Erythroblast (primary cell): ENCODE results near the gene SHROOM1.

Experiments used
- DNase-seq, 2 experiments: peaks; one replicate each; lab custom pipeline; 2025; lab: John Stamatoyannopoulos, UW
- GATA1 ChIP-seq: IDR thresholded peaks from 2 replicates; pipeline ENCODE4 v1.6.1; 2011; ENCODE audit warnings: low read depth, mild to moderate bottlenecking, control low read depth, low read length, moderate library complexity
- POLR2A ChIP-seq: IDR thresholded peaks from 2 replicates; pipeline ENCODE4 v1.6.1; 2011; ENCODE audit warnings: mild to moderate bottlenecking, low read length

SHROOM1 gene

DNA sequence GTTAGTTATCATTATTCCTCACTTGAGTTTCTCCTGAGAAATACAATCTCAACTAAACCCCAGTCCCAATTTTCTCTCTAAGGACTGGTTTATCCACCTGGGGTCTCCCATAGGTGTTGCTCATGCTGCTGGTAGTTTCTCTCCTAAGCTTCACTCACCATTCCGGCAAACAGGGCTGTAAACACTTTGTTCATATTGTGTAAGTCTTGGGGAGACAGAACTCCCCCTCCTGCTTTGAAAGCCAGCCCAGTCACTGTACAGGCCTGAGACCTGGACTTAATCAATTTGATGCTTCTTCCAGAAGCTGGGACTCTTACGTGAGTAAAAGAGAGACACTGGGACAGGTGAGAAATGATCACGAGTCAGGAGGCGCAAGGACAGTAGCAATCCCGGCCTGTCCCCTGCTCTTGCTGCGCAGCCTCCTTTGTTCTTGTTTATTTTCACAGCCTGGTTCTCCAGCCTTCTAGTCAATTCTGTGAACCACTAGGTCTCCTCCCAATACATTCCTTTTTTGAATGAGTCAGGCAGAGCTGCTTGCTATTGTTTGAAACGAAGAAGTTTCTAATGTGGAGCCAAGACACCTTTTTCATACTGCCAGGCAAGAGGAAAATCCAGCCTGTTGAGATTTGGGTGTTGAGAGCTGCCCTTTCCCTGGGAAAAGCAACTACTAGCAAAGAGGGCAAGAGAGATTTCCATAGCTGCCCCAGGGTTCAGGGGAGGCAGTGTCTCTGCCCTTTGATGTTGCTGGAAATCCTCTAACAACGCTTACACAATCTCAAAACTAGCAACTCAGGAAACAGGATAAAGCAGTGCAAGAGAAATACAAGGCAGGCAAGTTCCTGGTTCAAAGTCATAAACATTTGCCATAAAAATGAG, 9.2 kb upstream of the SHROOM1 start:
- DNase-seq, result no peak
- no peak for TF ChIP-seq POLR2A
- TF ChIP-seq GATA1, result no peak

GRCh38 chr5:132838516-132839282, 8.3 kb upstream of the SHROOM1 start:
- no peak for TF ChIP-seq GATA1
- TF ChIP-seq POLR2A, result no peak
- DNase-seq, result no peak

GRCh38 chr5:132837868-132838267, 7.4 kb upstream of the SHROOM1 start:
- DNase-seq, result no peak
- TF ChIP-seq POLR2A (no peak), GATA1 (no peak)

GRCh38 chr5:132836852-132837251, 6.4 kb upstream of the SHROOM1 start:
- no peak for DNase-seq
- TF ChIP-seq GATA1, result no peak
- TF ChIP-seq POLR2A, result no peak

GRCh38 chr5:132834057-132834456, 3.6 kb upstream of the SHROOM1 start:
- TF ChIP-seq GATA1 (no peak), POLR2A (no peak)
- no peak for DNase-seq

DNA sequence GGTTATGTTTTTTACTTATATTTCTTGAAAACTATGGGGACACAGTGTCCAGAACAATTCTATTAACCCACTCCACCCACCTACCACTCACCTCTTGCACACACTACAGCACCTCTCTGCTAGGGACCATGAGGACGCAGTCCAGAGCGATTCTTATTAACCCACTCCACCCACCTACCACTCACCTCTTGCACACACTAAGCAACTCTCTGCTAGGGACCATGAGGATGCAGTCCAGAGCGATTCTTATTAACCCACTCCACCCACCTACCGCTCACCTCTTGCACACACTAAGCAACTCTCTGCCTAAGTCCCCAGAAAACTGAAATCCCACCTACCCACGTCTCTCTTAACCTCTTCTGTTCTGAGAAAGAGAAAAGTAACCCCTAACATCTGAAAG, 2.2 kb upstream of the SHROOM1 start:
- DNase-seq, result no peak
- no peak for TF ChIP-seq GATA1
- TF ChIP-seq POLR2A, result no peak

DNA sequence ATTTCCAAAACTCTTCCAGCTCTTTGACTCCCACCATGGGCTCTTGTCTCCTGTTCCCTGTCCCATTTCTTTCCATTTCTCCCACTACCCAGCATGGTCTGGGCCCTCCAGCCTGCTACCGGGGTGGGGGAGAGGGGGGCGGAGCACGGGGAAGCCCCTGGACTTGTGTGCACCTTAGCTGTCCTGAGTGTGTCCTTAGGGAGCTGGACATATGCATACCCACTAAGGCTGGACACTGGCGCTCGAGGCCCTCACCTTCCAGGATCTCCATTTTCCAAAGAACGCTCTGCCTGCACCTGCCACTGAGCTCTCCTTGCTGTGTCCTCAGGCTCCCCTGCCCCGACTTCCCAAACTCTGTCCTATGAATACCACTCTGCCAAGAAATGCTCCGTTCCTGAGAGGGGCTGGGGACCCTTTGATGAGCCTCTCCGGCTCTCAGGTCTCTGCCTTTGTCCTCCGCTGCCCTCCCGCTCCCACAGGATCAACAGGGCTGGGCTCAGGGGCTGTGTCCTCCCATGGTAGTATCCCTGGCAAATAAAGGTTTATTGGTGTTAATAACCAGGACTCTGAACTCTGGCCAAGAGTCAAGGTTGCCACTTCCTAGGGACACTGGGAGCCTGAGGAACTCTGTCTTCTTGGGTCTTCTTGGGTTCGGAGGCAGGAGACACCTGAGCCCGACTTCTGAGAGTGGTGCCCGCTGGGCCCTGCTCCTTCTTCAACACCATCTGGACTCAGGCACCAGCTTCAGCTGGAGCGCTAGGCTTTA, 831 bp upstream of the SHROOM1 start:
- TF ChIP-seq POLR2A, result no peak
- no peak for TF ChIP-seq GATA1
- DNase-seq, result no peak

DNA sequence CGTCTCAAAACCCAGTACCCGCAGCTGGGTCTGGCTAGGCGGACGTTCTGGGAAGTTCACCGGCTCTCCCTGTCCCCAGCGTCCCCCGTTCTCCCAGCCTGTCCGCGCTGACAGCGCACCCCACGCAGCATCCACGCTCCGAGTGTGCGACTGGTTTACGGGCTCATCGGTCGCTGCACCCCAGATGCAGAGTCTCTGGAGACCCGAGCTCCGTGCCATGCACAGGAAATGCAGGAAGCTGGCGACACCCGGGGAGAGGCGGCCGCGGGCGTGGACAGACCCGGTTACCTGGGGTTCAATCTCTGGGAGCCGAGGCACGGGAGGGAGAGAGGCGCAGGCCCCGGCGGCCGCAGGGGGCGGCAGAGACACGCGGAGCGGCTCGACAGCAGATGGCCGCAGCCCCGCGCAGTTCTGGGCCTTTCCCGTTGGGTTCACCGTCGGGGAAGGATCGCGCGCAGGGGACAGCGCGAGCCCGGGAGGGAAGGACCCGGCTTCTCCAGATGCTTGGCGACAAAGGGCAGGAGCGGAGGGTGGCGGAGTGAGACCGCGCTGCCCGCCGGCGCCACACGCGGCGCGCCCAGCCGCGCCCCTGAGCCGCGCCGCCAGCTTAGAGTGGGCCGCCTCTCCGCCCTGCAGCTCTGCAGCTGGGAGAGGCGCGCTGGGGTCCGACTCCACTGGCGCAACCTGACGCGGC, 558 bp downstream of the SHROOM1 start:
- DNase-seq, result peak; percentile 72 to 81
- TF ChIP-seq GATA1 (no peak), POLR2A (no peak)

- TF ChIP-seq GATA1 (no peak), POLR2A (no peak)
- no peak for DNase-seq
Measured at GRCh38 chr5:132828846-132829494, 1.5 kb downstream of the SHROOM1 start.

DNA sequence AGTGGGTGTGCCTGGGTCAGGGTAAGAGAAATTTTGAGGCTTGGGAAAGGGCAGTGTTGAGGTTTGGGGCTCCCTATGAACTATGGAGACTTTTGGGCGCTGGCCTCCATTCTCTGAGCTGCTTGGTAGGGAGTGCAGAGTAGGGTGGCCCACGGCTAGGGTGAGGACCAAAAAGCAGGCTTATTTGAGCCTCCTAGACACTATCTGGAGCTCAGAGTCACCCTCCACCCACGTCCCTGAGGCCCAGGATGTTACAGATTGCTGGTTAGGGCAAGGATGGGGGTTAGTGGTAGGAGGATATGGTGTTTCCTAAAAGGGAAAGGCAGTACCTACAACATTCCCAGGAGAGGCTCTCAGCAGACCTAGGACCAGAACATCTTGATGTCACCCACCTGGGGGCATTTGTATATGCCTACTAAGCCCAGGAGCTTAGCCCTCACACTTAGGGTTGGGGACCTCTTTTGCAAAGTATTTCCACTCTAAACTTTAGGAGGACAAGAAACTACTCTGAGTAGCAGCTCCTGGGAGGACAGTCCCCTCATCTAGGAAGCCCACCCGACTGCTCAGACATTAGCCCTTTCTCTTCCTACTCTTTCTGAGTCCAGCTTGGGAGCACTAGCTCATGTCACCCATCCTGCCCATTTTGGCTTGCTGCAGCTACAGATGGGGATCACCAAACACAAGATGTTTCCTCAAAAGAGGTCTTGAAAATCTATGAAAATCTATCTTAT, 2.3 kb downstream of the SHROOM1 start:
- TF ChIP-seq GATA1 (no peak), POLR2A (no peak)
- DNase-seq, result no peak

- no peak for DNase-seq
- TF ChIP-seq POLR2A, result no peak
- no peak for TF ChIP-seq GATA1
Measured at GRCh38 chr5:132826424-132827082, 3.9 kb downstream of the SHROOM1 start.

DNA sequence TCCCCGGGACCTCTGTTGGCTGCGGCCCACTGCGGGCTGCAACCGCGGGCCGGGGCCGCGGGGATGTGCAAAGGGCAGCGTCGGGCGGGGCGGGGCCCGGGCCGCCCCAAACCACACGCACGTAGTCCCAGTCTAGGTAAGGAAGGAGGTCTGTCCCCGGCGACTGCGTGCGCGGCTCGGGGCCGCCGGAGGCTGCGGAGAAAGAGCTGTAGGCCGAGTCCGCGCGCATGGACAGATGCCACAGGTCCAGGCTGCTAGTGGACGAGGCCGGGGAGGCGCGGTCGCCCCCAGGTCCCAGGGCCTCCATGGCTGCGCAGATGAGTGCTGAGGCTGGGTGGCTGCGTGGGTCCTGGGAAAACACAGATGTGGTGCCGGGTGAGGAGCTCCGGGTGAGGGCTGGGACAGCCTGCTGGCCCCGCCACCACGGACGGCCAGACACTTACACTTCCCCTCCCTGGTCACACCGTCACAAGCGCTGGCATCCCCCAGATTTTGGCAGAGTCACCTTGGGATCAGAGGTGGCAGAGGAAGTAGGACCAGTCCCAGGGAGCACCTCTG, 4.5 kb downstream of the SHROOM1 start:
- TF ChIP-seq GATA1 (no peak), POLR2A (no peak)
- no peak for DNase-seq
